ENCODE measurements around the gene NEU1.
"Not testable (repeated sequence)": the region's sequence is repeated elsewhere in the genome, so short reads cannot be mapped to it uniquely, and the experiment has no call there.

The NEU1 gene

DNA sequence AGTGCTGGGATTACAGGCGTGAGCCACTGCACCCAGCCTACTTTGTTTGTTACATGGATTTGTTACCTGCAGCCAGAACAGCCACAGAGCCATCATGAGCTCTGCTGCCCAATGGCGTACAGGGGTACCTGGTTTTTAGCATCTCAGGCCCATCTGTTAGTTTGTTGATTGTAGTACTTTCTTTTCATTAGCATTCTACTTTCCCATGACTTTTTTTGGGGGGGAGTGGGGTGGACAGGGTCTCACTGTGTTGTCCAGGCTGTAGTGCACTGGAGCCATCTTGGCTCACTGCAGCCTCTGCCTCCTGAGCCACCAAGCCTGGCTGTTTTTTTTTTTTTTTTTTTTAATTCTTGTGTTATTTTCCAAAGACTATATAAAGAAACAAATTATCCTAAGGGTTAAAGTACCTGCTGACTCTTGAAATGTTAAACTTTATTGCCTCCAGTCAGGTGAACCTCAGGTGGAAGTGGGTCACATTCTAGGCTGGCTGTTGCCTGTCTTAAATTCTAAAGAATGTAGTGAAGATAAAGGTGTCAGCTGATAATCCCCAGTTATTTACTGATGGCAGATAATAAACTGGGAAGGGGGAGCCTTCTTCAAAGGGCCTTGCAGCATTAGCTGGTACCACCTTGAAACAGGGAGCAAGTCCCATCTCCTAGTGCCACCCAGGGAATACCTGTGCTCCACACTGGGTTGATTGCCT is 15.2 kb downstream of the NEU1 start:
- no peak for DNase-seq (ENCODE audit: low read depth in 2 of 3, low spot score in 1 of 3)

- DNase-seq (ENCODE audit: low read depth in 2 of 3, low spot score in 1 of 3): no peak
Observed at GRCh38 chr6:31844507-31844906, 18.1 kb downstream of the NEU1 start.

GRCh38 chr6:31842053-31842452 is 20.6 kb downstream of the NEU1 start:
- no peak for DNase-seq (ENCODE audit: low read depth in 2 of 3, low spot score in 1 of 3)

- DNase-seq (ENCODE audit: low read depth in 2 of 3, low spot score in 1 of 3): not testable (repeated sequence)
Observed at GRCh38 chr6:31839779-31840126, 22.9 kb downstream of the NEU1 start.

DNA sequence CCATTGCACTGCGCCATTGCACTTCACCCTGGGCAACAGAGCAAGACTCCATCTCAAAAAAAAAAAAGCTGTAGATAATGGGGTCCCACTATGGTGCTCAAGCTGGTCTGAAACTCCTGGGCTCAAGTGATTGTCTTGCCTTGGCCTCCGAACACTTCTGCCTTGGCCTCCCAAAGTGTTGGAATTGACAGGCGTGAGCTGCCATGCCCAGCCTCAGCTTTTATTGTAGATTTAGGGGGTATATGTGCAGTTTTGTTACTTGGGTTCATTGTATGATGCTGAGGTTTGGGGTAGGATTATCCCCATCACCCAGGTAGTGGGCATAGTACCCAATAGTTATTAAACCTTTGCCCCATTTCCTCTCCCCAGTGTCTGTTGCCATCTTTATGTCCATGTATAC is 23.7 kb downstream of the NEU1 start:
- no peak for DNase-seq (ENCODE audit: low read depth in 2 of 3, low spot score in 1 of 3)

DNA sequence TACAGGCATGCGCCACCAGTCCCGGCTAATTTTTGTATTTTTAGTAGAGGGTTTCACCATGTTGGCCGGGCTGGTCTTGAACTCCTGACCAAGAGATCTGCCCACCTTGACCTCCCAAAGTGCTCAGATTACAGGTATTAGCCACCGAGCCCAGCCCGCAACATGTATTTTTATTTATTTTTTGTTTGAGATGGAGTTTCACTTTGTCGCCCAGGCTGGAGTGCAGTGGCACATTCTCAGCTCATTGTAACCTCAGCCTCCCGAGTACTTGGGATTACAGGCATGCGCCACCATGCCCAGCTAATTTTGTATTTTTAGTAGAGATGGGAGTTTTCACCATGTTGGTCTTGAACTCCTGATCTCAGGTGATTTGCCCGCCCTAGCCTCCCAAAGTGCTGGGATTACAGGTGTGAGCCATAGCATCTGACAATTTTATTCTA is 24.5 kb downstream of the NEU1 start:
- not testable (repeated sequence) for DNase-seq (ENCODE audit: low read depth in 2 of 3, low spot score in 1 of 3)

GRCh38 chr6:31837369-31838113 is 25.1 kb downstream of the NEU1 start:
- no peak for DNase-seq (ENCODE audit: low read depth in 2 of 3, low spot score in 1 of 3)

GRCh38 chr6:31836474-31837368 is 25.9 kb downstream of the NEU1 start:
- no peak for DNase-seq (ENCODE audit: low read depth in 2 of 3, low spot score in 1 of 3)

GRCh38 chr6:31836047-31836473 is 26.6 kb downstream of the NEU1 start:
- DNase-seq (ENCODE audit: low read depth in 2 of 3, low spot score in 1 of 3): no peak

- DNase-seq (ENCODE audit: low read depth in 2 of 3, low spot score in 1 of 3): peak; percentile 72 to 79 (median 72)
Observed at GRCh38 chr6:31834367-31835250, 28.0 kb downstream of the NEU1 start.

GRCh38 chr6:31831350-31832215 is 31.0 kb downstream of the NEU1 start:
- no peak for DNase-seq (ENCODE audit: low read depth in 2 of 3, low spot score in 1 of 3)

- no peak for DNase-seq (ENCODE audit: low read depth in 2 of 3, low spot score in 1 of 3)
Observed at GRCh38 chr6:31830886-31831335, 31.7 kb downstream of the NEU1 start.

- no peak for DNase-seq (ENCODE audit: low read depth in 2 of 3, low spot score in 1 of 3)
Observed at GRCh38 chr6:31829633-31830283, 32.9 kb downstream of the NEU1 start.

DNA sequence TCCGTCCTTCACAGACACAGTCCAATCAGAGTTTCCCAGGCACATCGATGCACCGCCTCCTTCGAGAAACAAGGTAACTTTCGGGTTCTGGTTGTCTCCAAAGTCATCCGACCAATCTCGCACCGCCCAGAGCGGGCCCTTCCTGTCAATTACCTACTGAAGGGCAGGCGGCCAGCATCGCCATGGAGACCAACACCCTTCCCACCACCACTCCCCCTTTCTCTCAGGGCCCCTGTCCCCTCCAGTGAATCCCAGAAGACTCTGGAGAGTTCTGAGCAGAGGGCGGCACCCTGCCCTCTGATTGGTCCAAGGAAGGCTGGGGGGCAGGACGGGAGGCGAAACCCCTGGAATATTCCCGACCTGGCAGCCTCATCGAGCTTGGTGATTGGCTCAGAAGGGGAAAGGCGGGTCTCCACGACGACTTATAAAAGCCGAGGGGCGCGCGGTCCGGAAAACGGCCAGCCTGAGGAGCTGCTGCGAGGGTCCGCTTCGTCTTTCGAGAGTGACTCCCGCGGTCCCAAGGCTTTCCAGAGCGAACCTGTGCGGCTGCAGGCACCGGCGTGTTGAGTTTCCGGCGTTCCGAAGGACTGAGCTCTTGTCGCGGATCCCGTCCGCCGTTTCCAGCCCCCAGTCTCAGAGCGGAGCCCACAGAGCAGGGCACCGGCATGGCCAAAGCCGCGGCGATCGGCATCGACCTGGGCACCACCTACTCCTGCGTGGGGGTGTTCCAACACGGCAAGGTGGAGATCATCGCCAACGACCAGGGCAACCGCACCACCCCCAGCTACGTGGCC is 35.1 kb downstream of the NEU1 start, which contains the start of gene HSPA1B:
Gene HSPA1B, plus strand, starts transcription at position 453 of the 794 bp plus-strand sequence. Its CDS starts 213 bp downstream, at position 666.
- peak; percentile 86 to 95 (median 91) for DNase-seq (ENCODE audit: low read depth in 2 of 3, low spot score in 1 of 3)

DNA sequence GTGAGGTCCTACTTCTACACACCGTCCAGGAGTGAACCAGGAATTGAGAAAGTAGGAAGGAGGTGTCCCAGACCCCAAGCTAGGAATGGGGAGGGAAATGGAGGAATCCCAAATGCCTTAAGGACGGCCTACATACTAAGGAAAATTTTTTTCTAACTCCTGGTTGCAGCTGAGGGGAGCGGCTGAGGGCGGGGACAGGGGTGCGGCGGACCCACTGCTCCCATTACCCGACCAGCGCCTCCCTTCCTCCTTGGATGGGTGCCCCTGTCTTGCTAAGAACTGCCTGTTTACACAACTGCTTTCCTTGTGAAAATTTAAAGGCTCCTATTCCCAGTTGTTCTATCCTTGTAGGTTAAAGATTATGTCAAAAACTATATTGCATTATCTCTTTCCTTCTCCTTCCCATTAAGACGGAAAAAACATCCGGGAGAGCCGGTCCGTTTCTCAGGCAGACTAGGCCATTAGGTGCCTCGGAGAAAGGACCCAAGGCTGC is 35.8 kb downstream of the NEU1 start:
- no peak for DNase-seq (ENCODE audit: low read depth in 2 of 3, low spot score in 1 of 3)

- no peak for DNase-seq (ENCODE audit: low read depth in 2 of 3, low spot score in 1 of 3)
Observed at GRCh38 chr6:31825553-31825952, 37.1 kb downstream of the NEU1 start.

- not testable (repeated sequence) for DNase-seq (ENCODE audit: low read depth in 2 of 3, low spot score in 1 of 3)
Observed at GRCh38 chr6:31823592-31824196, 38.9 kb downstream of the NEU1 start.

Data from stimulated activated CD4-positive, alpha-beta T cell treated with anti-CD3 and anti-CD28 coated beads, Interleukin-12 subunit alpha, Interleukin-12 subunit beta, amount 100 ng/mL, for 48 hours (primary cell).